ENCODE measurements around the gene EML1. TPM values are rescaled to one million over a fixed set of nuclear protein-coding genes. Genes with fewer than 3 reads are reported as not detected.

EML1 gene
- total and polyA plus RNA-seq, 2 donors: 45.2 to 77.1 TPM

GRCh38 chr14:99921425-99921824 lies 128.2 kb downstream of the EML1 start:
- DNase-seq (ENCODE audit: extremely low spot score): no peak
- Histone ChIP-seq H3K36me3 (ENCODE audit: insufficient read depth) (no peaks in the 10 kb centered on the region), H3K27ac (ENCODE audit: low read depth) (no peak overlapping the region), H3K4me1 (ENCODE audit: insufficient read depth) (no peaks in the 10 kb centered on the region), H3K4me3 (ENCODE audit: low read depth, low read length) (no peak overlapping the region)
- 92% methylated on average over 4 of the region's 4 CpGs for WGBS

GRCh38 chr14:99924379-99924778 lies 131.2 kb downstream of the EML1 start:
- Histone ChIP-seq H3K4me3 (ENCODE audit: low read depth, low read length) (no peak overlapping the region), H3K4me1 (ENCODE audit: insufficient read depth) (no peaks in the 10 kb centered on the region), H3K27ac (ENCODE audit: low read depth) (no peak overlapping the region), H3K36me3 (ENCODE audit: insufficient read depth) (no peaks in the 10 kb centered on the region)
- DNase-seq (ENCODE audit: extremely low spot score): no peak
- 86% methylated on average over 1 of the region's 1 CpG for WGBS

GRCh38 chr14:99925471-99925870 lies 132.3 kb downstream of the EML1 start:
- Histone ChIP-seq H3K27ac (ENCODE audit: low read depth) (no peak overlapping the region), H3K36me3 (ENCODE audit: insufficient read depth) (no peaks in the 10 kb centered on the region), H3K4me1 (ENCODE audit: insufficient read depth) (no peaks in the 10 kb centered on the region), H3K4me3 (ENCODE audit: low read depth, low read length) (no peak overlapping the region)
- 98% methylated on average over 7 of the region's 7 CpGs for WGBS
- DNase-seq (ENCODE audit: extremely low spot score): no peak

- Histone ChIP-seq H3K4me3 (ENCODE audit: low read depth, low read length) (no peak overlapping the region), H3K27ac (ENCODE audit: low read depth) (no peak overlapping the region), H3K36me3 (ENCODE audit: insufficient read depth) (no peaks in the 10 kb centered on the region), H3K4me1 (ENCODE audit: insufficient read depth) (no peaks in the 10 kb centered on the region)
- no peak for DNase-seq (ENCODE audit: extremely low spot score)
- 87% methylated on average over 5 of the region's 5 CpGs for WGBS
Measured at GRCh38 chr14:99928963-99929362, 135.8 kb downstream of the EML1 start.

- WGBS: 82% methylated on average over 6 of the region's 6 CpGs
- no peaks in the 10 kb centered on the region for H3K36me3 ChIP-seq (ENCODE audit: insufficient read depth)
- H3K27ac ChIP-seq (ENCODE audit: low read depth): no peak overlapping the region
- no peaks in the 10 kb centered on the region for H3K4me1 ChIP-seq (ENCODE audit: insufficient read depth)
- H3K4me3 ChIP-seq (ENCODE audit: low read depth, low read length): no peak overlapping the region
- no peak for DNase-seq (ENCODE audit: extremely low spot score)
Measured at GRCh38 chr14:99929601-99930000, 136.4 kb downstream of the EML1 start.

- H3K4me3 ChIP-seq (ENCODE audit: low read depth, low read length): no peak overlapping the region
- no peaks in the 10 kb centered on the region for H3K36me3 ChIP-seq (ENCODE audit: insufficient read depth)
- no peak overlapping the region for H3K27ac ChIP-seq (ENCODE audit: low read depth)
- no peaks in the 10 kb centered on the region for H3K4me1 ChIP-seq (ENCODE audit: insufficient read depth)
- no peak for DNase-seq (ENCODE audit: extremely low spot score)
- 67% methylated on average over 6 of the region's 6 CpGs for WGBS
Measured at GRCh38 chr14:99930420-99931274, 137.4 kb downstream of the EML1 start.

GRCh38 chr14:99931308-99931707 lies 138.1 kb downstream of the EML1 start:
- DNase-seq (ENCODE audit: extremely low spot score): no peak
- Histone ChIP-seq H3K4me3 (ENCODE audit: low read depth, low read length) (no peak overlapping the region), H3K36me3 (ENCODE audit: insufficient read depth) (no peaks in the 10 kb centered on the region), H3K4me1 (ENCODE audit: insufficient read depth) (no peaks in the 10 kb centered on the region), H3K27ac (ENCODE audit: low read depth) (no peak overlapping the region)
- WGBS: 80% methylated on average over 4 of the region's 4 CpGs

GRCh38 chr14:99936056-99936455 lies 142.8 kb downstream of the EML1 start:
- no peak overlapping the region for H3K27ac ChIP-seq (ENCODE audit: low read depth)
- 93% methylated on average over 16 of the region's 16 CpGs for WGBS
- no peak for DNase-seq (ENCODE audit: extremely low spot score)
- H3K4me1 ChIP-seq (ENCODE audit: insufficient read depth): no peaks in the 10 kb centered on the region
- no peaks in the 10 kb centered on the region for H3K36me3 ChIP-seq (ENCODE audit: insufficient read depth)
- H3K4me3 ChIP-seq (ENCODE audit: low read depth, low read length): no peak overlapping the region

- no peaks in the 10 kb centered on the region for H3K4me1 ChIP-seq (ENCODE audit: insufficient read depth)
- WGBS: 90% methylated on average over 29 of the region's 29 CpGs
- no peak overlapping the region for H3K27ac ChIP-seq (ENCODE audit: low read depth)
- H3K4me3 ChIP-seq (ENCODE audit: low read depth, low read length): no peak overlapping the region
- DNase-seq (ENCODE audit: extremely low spot score): no peak
- no peaks in the 10 kb centered on the region for H3K36me3 ChIP-seq (ENCODE audit: insufficient read depth)
Measured at GRCh38 chr14:99936738-99937474, 143.7 kb downstream of the EML1 start.

GRCh38 chr14:99937475-99938244 lies 144.4 kb downstream of the EML1 start:
- no peak overlapping the region for H3K4me3 ChIP-seq (ENCODE audit: low read depth, low read length)
- 82% methylated on average over 14 of the region's 14 CpGs for WGBS
- no peaks in the 10 kb centered on the region for H3K4me1 ChIP-seq (ENCODE audit: insufficient read depth)
- DNase-seq (ENCODE audit: extremely low spot score): peak; percentile 43
- peak overlapping the region; percentile 31 for H3K27ac ChIP-seq (ENCODE audit: low read depth)
- H3K36me3 ChIP-seq (ENCODE audit: insufficient read depth): no peaks in the 10 kb centered on the region

- 87% methylated on average over 8 of the region's 8 CpGs for WGBS
- DNase-seq (ENCODE audit: extremely low spot score): no peak
- no peaks in the 10 kb centered on the region for H3K36me3 ChIP-seq (ENCODE audit: insufficient read depth)
- H3K4me1 ChIP-seq (ENCODE audit: insufficient read depth): no peaks in the 10 kb centered on the region
- H3K4me3 ChIP-seq (ENCODE audit: low read depth, low read length): no peak overlapping the region
- no peak overlapping the region for H3K27ac ChIP-seq (ENCODE audit: low read depth)
Measured at GRCh38 chr14:99938376-99938775, 145.2 kb downstream of the EML1 start.

GRCh38 chr14:99938896-99939295 lies 145.7 kb downstream of the EML1 start:
- no peak overlapping the region for H3K4me3 ChIP-seq (ENCODE audit: low read depth, low read length)
- H3K36me3 ChIP-seq (ENCODE audit: insufficient read depth): no peaks in the 10 kb centered on the region
- no peaks in the 10 kb centered on the region for H3K4me1 ChIP-seq (ENCODE audit: insufficient read depth)
- DNase-seq (ENCODE audit: extremely low spot score): no peak
- H3K27ac ChIP-seq (ENCODE audit: low read depth): no peak overlapping the region
- WGBS: 94% methylated on average over 15 of the region's 15 CpGs

GRCh38 chr14:99939421-99939820 lies 146.2 kb downstream of the EML1 start:
- WGBS: 90% methylated on average over 17 of the region's 17 CpGs
- no peaks in the 10 kb centered on the region for H3K36me3 ChIP-seq (ENCODE audit: insufficient read depth)
- H3K4me3 ChIP-seq (ENCODE audit: low read depth, low read length): no peak overlapping the region
- H3K4me1 ChIP-seq (ENCODE audit: insufficient read depth): no peaks in the 10 kb centered on the region
- no peak overlapping the region for H3K27ac ChIP-seq (ENCODE audit: low read depth)
- DNase-seq (ENCODE audit: extremely low spot score): no peak
